Superior temporal gyrus (tissue), 1 donor: ENCODE measurements around the gene TMEM147.

Source experiments
- DNase-seq: peaks from one replicate; pipeline ENCODE4 v3.0.0-alpha.2; 2016; ENCODE audit errors: extremely low spot score

The TMEM147 gene, protein sequence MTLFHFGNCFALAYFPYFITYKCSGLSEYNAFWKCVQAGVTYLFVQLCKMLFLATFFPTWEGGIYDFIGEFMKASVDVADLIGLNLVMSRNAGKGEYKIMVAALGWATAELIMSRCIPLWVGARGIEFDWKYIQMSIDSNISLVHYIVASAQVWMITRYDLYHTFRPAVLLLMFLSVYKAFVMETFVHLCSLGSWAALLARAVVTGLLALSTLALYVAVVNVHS

DNA sequence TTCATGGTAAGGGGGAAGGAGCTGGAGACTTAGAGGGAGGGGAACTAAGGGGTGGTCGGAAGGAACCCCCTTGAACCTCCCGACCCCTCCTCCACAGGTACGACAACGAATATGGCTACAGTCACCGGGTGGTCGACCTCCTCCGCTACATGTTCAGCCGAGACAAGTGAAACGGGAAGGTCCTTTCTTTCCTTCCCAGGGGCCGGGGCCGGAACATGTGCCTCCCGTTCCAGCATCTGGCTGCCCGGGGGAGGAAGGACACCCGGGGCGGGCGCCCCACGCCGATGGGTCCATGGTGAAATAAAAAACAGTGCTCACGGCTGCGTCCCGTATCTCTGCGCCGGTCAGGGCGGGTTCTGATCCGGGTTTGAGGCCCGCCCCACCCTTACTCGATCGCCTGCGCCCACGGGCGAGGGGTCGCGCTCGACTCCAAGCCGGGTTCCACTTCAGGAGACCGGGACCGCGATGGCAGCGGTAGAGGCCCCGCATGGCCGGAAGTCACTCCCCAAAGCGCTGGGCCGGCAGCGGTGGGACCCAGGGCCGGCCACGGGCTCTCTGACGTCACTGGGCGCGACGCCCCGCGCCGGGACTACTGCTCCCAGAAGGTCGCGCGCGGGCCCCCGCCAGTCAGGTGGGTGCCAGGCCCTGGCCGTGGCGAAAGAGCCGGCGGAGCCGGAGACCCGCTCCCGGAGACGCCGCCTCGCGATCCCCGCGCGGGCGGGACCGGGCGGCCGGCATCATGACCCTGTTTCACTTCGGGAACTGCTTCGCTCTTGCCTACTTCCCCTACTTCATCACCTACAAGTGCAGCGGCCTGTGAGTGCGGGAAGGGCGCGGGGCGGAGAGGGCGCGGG lies at the start of gene TMEM147:
Gene TMEM147, plus strand, starts transcription at position 626 of the 854 bp plus-strand sequence. Its CDS starts 114 bp downstream, at position 740.
- DNase-seq = peak; percentile 91

DNA sequence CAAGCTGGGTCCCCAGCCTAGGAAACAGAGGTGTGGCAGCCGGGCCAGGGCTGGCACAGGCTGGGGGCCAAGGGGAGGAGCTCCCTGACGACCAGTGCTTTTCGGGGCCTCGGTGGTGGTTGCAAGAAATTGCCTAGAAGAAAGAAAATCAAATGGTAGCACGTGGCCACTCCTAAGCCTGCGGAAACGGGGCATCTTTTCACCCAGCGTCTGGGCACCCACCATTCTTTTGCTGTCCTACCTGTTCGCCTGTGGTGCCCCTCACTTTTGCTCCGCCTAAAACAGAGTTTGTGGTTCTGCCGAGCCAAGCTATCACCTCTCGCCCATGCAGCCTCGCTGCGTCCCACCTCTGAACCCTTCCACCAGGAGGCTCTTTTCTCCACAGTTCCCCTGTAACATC lies 48.0 kb upstream of the TMEM147 start:
- no peak for DNase-seq

DNA sequence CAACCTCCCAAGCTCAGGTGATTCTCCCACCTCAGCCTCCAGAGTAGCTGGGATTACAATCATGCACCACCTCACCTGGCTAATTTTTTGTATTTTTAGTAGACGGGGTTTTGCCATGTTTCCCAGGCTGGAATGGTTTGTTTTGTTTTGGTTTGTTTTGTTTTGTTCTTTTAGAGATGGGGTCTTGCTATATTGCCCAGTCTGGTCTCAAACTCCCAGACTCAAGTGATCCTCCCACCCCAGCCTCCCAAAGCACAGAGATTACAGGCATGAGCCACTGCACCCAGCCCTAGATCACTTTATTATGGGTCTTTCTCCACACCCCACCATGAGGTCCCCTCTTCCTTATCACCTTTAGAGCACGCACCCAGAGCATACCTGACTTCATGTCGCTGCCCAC lies 47.2 kb upstream of the TMEM147 start:
- no peak for DNase-seq

GRCh38 chr19:35498984-35499527 lies 46.4 kb upstream of the TMEM147 start:
- DNase-seq = no peak

DNA sequence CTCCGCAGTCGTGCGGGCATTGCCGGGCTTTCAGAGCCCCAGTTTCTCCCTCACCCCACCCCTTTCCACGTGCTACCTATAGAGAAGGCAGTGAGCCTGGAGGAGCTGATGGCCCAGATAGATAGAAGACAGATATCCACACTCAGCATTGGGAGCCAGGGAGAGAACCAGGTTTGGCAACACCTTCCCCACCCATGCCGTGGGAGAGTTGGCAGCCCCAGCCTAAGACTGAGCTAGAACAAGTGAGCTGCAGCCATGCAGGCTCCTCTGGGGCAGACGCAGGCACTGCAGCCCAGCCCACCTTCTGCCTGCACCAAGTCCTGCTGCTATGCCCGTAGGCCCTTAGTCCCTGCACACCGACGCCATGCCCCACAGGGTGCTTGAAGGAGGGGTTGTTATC lies 44.8 kb upstream of the TMEM147 start:
- DNase-seq = no peak

DNA sequence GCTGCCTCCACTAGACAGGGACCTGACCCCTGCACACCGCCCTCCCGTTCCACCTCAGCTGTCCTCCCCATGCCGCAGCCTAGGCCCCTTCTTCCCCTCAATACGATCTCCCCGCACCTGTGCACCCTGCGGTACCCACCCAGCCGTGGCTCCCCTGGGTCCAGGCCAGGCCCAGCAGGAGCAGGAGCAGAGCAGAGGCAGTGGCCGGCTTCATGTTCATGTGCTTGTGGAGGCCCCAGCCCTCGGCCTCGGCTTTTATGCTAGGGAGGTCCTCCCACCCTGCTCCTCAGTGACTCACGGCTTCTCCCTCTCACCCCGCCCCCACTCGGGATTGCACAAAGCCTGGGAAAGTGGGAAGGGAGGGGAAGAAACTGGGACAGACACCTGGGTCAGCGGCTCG lies 43.7 kb upstream of the TMEM147 start:
- DNase-seq = no peak

GRCh38 chr19:35502751-35503150 lies 42.7 kb upstream of the TMEM147 start:
- DNase-seq = no peak

DNA sequence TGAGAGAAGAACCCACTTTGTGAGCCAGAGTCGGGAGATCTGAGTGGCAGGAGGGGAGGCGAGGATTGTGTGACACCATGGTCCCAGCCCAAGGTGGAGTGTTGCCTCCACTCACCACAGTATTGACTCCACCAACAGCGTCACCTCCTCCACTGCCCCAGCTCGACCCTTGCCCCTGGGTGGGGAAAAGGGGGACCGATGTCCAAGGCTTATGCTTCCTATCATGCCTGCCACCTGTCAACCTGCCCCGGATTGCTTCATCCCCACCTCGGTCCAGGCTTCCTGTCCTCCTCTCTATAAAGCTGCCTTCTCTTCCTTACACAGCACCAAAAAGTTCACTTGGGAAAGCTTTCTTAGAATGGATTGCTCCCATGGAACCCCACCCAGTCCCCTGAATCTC lies 39.4 kb upstream of the TMEM147 start:
- DNase-seq = no peak

DNA sequence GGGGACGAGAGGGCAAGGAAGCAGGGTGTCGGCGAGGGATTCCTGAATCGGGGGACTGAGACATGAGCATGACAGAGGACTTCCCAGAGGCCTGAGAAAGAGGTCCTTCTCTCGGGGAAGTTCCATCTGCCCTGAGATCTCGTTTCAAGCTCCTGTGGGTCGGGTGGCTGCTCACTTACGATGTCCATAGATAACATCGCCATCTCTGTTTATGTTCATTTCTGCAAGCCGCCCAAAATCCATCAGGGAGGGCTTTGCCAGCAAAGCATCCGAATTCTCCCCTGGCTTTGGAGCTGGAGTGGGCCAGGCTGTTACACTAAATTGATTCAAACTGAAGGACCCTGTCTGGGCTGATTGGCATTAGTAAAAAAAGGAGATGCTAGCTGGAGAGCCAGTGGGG lies 37.9 kb upstream of the TMEM147 start:
- DNase-seq = no peak

GRCh38 chr19:35508129-35508528 lies 37.3 kb upstream of the TMEM147 start:
- no peak for DNase-seq

GRCh38 chr19:35509018-35509652 lies 36.3 kb upstream of the TMEM147 start:
- DNase-seq = no peak

DNA sequence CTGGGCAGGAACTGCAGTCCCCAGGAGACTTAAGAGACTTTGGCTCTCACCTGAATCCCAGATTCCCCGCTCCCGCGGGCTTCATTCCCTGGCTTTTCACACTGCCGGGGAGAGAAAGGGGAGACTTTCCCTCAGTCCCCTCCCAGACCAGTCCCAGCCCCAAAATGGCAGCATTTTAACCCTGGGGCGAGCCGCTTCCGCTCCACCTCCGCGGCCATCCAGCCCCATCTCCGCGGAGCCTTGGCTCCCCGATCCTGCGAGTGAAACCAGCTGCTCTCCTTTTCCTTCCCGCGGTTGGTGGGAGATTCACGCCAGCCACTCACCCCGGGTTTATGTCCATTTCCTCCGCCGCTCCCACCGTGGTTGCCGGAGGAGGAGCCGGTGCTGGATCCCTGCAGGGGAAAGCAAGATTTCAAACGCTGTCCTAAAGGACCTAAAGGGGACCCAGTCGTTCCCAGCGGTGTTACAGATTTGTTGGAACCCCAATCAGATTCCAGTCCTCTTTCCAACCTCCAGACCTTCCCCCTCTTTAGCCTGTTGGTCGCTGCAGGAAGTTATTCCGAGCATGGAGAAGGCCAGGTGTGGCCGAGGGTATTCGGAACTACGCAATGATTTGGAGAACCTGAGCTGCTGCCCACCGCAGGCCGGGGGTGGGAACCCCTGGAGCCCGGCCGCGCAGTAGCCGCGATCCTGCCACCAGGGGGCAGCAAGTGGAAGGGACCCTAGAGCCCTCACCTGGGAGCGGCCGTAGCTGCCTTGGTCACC lies 35.4 kb upstream of the TMEM147 start:
- DNase-seq = peak; percentile 73

DNA sequence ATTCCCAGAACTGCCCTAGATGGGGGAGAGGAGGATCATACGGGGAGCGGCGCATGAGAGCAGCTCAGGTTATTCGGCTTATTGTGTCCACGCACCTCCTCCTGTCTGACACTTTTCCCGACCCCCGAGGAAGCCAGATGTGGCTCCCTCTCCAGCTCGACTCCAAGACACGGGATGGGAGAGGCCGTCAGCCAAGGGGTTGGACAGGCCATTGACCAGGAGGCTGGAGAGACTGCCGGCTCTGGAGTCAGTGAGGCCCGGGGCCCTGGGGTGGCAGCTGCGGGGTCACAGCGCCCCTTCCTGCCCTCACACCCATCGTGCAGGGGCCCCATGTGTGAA lies 34.8 kb upstream of the TMEM147 start:
- DNase-seq = no peak

DNA sequence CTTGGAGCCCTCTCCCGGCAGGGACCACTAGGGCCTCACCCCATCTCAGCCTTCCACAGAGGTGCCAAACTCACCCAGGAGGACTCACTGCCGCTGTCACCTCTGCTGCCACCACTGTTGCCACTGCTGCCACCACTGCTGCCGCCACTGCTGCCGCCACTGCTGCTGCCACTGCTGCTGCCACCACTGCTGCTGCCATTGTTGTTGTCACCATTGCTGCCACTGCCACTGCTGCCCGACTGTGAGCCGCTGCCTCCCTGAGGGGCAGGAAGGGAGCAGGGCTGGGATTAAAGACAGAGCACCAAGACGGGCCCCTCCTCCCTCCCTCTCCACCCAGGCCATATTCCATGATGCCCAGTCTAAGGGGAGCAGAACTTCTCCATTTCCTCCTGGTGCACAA lies 34.1 kb upstream of the TMEM147 start:
- no peak for DNase-seq

GRCh38 chr19:35512831-35513627 lies 32.4 kb upstream of the TMEM147 start:
- no peak for DNase-seq

DNA sequence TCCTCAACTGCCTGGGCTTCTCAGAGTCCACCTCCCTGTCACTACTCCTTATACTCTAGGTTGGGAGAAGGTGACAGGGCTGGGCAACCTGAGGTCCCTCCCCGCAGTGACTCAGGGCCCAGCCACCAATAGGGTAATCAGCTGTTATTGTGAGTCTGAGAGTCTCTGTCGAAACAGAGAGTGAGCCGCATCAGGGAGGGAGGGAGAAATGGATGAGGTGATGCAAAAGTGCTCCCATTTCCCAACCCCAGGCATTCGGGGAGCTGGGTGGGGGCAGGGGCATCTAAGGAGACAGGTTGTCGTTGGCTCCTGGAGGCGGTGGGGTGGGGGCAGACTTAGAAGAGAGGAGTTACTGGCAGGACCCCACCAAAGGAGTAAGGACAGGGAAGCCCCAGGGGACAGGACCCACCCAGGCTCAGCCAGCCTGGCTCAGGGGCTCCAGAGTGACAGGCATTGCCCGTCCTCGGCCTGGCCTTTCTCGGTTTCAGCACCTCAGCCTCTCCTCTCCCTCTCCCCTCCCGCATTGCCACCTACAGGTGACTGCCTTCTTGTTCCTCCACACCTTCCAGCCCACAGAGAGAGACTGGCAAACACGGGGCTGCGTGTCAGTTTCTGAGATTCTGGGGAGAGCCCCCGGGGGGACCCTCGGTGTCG lies 31.7 kb upstream of the TMEM147 start, which contains the start of gene DMKN:
Gene DMKN, minus strand, starts transcription at position 22 of the 654 bp plus-strand sequence. CDS start 174 bp downstream, outside the sequence.
- DNase-seq = no peak

DNA sequence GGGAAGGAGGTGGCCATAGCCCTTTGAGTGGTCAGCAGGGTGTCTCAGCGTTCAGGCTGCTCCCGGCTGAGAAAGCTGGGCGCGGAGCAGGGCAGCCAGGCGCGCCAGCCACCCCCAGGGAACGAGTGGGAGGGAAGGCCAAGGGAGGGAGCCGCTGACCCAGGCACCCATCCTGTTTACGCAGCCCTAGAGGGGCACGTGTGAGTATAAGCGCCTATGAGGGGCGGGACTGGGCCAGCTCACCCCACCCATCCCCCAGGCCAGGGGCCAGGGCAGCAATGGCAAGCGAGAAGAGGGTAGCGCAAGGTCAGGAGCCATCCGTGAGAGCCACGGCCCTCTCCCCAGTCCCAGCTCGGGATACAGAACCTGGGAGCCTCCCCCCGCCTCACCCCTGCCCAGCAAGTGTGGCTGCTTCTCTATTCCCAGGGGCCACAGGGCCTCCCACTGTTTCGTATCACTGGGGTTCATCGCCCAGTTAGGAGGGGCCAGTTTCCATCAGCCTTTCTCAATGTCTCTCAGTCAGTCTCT lies 31.1 kb upstream of the TMEM147 start:
- no peak for DNase-seq

DNA sequence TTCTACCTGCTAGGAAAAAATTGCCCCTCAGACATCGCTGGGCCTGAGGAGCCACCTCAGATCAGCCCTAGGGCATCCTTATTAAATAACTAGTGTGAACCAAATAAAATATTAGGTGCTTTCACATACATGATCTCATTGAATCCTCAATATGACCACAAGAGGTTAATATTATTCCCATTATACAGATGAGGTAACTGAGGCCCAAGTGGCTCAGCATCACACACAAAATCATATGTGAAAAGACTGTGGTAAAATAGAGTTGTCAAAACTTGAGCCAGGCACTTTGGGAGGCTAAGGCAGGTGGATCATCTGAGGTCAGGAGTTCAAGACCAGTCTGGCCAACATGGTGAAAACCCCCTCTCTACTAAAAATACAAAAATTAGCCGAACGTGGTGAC lies 29.1 kb upstream of the TMEM147 start:
- DNase-seq = no peak

- no peak for DNase-seq
These were observed 28.1 kb upstream of the TMEM147 start for GRCh38 chr19:35517342-35517741.

DNA sequence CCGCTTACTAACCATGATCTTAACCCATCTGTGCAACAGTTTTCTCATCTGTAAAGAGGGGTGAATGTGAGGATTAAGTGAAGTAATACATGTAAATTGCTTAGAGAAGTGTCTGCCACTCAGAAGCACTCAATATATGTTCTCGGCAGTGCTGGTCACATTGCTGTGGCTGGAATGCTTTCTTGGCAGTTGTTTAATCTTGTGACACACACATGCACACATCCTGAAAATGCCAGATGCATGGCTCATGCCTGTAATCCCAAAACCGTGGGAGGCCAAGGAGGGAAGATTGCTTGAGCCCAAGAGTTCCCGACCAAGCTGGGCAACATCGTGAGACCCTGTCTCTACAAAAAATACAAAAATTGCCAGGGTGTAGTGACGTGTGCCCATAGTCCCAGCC lies 27.1 kb upstream of the TMEM147 start:
- no peak for DNase-seq
